ENCODE measurements around the gene LPP.

DNA sequence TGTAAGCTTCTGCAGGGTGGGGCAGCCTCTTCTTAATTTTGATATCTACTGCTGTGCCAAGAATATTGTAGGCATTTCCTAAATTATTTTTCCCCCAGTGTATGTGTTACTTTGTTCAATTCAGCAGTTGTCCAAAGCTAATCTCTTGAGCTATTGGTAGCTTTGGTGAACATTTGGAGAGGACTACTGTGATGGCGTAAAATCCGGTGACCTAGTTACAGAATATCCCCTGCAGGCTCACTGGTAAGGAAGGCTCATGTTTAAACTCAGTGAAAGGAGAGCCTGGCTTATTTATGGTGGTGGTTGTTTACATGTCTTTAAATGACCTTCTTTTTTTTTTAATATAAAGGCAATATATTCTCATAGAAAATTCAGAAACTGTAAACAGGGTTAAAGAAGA, 105.6 kb downstream of the LPP start:
- TF ChIP-seq CHD1 (IDR thresholded peaks at IDR 0.05; ENCODE audit: low read depth, low read length) (no peak), POLR2A (IDR thresholded peaks at IDR 0.05; ENCODE audit: low read depth, low read length) (no peak), MAFK (IDR thresholded peaks at IDR 0.05; ENCODE audit: low read depth, low read length) (no peak), RCOR1 (IDR thresholded peaks at IDR 0.05; ENCODE audit: insufficient replicate concordance, low read length) (no peak), CEBPB (IDR thresholded peaks at IDR 0.05; ENCODE audit: low read depth, low read length) (no peak), SMC3 (IDR thresholded peaks at IDR 0.05; ENCODE audit: low read depth, low read length) (no peak), USF2 (IDR thresholded peaks at IDR 0.05; ENCODE audit: low read depth, low read length) (no peak), MXI1 (IDR thresholded peaks at IDR 0.05; ENCODE audit: borderline replicate concordance, low read depth, low read length) (no peak)
- TF ChIP-seq, protein P1, sequence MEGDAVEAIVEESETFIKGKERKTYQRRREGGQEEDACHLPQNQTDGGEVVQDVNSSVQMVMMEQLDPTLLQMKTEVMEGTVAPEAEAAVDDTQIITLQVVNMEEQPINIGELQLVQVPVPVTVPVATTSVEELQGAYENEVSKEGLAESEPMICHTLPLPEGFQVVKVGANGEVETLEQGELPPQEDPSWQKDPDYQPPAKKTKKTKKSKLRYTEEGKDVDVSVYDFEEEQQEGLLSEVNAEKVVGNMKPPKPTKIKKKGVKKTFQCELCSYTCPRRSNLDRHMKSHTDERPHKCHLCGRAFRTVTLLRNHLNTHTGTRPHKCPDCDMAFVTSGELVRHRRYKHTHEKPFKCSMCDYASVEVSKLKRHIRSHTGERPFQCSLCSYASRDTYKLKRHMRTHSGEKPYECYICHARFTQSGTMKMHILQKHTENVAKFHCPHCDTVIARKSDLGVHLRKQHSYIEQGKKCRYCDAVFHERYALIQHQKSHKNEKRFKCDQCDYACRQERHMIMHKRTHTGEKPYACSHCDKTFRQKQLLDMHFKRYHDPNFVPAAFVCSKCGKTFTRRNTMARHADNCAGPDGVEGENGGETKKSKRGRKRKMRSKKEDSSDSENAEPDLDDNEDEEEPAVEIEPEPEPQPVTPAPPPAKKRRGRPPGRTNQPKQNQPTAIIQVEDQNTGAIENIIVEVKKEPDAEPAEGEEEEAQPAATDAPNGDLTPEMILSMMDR (conservative IDR thresholded peaks at IDR 0.05; ENCODE audit: low read depth, low read length) = no peak
